GM21360 (cell line): ENCODE data around the gene HMBS.
"Not testable (repeated sequence)": the region's sequence is repeated elsewhere in the genome, so short reads cannot be mapped to it uniquely, and the experiment has no call there.

ENCODE experiments used
- ATAC-seq: cut with Tn5 transposase; IDR thresholded peaks from one replicate; pipeline ENCODE4 v1.9.1; 2021; ENCODE audit warnings: mild to moderate bottlenecking, moderate library complexity; ENCODE audit not compliant: unreplicated experiment

The HMBS gene

GRCh38 chr11:119084663-119085436 is at the start of gene HMBS:
TSS of gene HMBS (plus strand) at chr11:119084881. CDS start at chr11:119085034, 153 bp downstream.
- peak; percentile 78 for ATAC-seq

DNA sequence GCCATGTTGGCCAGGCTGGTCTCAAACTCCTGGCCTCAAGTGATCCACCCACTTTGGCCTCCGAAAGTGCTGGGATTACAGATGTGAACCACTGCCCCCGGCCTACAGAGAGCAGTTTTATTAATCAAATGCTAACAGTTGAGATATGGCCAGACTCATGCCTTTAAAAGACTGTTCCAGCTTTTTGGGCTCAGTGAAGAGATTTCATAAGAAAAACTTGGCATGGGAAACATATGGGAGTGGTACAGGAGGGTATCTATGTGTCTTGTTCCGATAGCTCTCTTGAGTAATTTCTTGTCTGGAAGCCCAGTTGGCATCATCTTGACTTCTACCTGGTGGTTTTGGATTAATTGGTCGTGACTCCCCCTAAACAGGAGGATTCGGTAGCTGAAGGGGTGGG is 45.8 kb upstream of the HMBS start:
- ATAC-seq, result no peak

DNA sequence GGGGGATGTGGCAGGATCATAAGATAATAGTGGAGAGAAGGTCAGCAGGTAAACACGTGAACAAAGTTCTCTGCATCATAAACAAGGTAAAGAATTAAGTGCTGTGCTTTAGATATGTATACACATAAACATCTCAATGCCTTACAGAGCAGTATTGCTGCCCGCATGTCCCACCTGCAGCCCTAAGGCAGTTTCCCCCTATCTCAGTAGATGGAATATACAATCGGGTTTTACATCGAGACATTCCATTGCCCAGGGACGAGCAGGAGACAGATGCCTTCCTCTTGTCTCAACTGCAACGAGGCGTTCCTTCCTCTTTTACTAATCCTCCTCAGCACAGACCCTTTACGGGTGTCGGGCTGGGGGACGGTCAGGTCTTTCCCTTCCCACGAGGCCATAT is 45.2 kb upstream of the HMBS start:
- not testable (repeated sequence) for ATAC-seq

- ATAC-seq, result no peak
These were observed 42.7 kb upstream of the HMBS start for GRCh38 chr11:119041821-119042514.

- ATAC-seq, result no peak
These were observed 41.8 kb upstream of the HMBS start for GRCh38 chr11:119042927-119043326.

- ATAC-seq, result no peak
These were observed 40.0 kb upstream of the HMBS start for GRCh38 chr11:119044708-119045107.

GRCh38 chr11:119046489-119046888 is 38.2 kb upstream of the HMBS start:
- no peak for ATAC-seq

DNA sequence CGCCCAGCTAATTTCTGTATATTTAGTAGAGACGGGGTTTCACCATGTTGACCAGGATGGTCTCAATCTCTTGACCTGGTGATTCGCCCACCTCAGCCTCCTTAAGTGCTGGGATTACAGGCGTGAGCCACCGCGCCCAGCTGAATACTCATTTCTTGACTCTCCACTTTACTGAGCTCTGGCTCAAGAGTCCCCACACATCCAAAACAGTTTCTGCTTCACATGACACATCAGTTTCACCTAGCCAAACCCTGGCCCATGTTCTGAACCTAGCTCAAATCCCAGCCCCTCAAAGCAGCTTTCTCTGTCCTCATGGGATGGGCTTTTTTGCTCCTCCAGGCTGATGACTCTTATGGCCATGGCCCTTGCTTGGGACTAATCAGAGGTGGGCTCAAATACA is 37.5 kb upstream of the HMBS start:
- ATAC-seq, result no peak

DNA sequence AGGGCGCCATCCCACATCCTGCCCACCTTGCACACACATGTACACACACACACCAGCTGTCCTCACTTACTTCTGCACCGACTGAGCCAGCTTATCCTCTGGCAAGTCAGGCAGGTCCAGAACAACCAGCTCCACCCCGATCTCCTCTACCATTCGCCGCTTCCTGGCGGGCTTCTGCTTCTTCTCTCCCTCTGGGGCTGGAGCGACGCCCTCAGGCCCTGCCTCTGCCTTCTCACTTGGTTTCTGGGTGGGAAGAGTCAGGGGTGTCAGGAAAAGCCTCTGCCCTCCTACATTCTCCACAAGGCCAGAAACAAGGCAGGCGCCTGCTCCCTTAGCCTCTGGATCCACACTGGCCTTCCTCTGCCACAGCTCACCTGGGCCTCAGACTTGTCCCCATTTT is 36.0 kb upstream of the HMBS start:
- ATAC-seq, result no peak

DNA sequence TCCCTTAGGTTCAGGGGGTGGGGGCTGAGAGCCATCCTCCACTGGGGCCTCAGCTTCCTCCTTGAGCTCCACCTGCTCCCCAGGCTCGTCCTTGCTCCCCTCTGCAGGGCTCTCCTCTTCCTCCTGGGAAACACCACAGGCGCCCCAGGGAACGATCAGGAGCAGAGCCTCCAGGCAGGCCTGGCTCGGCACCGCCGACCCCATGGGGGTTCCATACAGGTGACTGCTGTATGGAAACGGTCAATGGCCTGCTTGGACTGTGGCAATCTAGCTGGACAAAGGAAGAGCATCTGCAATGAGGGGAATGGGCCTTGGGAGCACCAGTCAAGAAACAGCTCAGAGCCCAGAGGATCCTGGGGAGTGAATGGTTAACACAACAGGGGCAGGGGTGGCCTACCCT is 35.6 kb upstream of the HMBS start:
- ATAC-seq, result no peak

GRCh38 chr11:119051440-119052162 is 33.1 kb upstream of the HMBS start:
- peak; percentile 47 for ATAC-seq

- ATAC-seq, result no peak
These were observed 32.4 kb upstream of the HMBS start for GRCh38 chr11:119052163-119052814.

GRCh38 chr11:119054418-119054817 is 30.3 kb upstream of the HMBS start:
- no peak for ATAC-seq

DNA sequence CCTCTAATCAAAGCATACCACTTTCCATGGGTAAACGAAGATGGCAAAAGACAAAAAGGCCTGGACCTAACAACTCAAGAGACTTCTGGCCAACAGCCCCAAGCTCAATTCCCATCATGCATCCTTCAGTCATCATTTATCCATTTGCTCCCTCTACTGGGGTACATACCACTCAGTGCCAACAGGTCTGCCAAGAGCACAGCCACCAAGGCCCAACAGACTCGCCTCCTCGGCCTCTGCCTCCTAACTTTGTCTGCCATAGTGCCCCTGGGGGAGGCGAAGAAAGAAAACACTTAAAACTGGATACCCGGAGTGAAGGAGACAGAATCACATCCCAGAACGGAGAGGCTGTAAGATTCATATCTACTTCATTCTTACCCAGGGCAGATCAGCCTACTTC is 28.8 kb upstream of the HMBS start:
- no peak for ATAC-seq

DNA sequence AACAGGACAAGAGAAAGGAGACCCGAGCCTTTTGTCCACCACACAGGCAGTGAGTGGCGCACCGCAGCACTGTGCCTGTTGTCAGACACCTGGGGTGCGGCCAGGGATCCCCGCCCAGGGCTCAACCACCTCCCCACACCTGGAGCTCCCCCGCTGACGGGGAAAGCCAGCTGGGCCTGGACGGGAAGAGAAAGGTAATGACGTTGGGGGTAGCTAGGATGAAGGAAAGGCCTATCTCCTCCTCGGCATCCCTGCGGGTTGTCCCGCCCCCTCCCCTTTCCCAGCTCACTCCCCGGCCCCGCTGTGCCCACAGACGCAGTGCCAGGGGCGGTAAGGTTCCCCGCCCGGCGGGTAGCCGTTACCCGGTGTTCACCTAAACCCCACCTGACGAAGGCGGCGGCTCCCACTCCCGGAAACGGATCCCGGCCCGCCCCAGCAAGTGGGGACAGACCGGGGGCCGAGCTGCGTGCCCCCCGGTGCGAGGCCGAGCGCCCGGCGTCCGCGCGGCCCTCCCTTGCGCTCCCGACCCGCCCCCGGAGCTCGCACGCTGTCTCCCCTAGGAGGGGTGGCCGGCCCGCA is 28.2 kb upstream of the HMBS start:
- ATAC-seq, result peak; percentile 6

DNA sequence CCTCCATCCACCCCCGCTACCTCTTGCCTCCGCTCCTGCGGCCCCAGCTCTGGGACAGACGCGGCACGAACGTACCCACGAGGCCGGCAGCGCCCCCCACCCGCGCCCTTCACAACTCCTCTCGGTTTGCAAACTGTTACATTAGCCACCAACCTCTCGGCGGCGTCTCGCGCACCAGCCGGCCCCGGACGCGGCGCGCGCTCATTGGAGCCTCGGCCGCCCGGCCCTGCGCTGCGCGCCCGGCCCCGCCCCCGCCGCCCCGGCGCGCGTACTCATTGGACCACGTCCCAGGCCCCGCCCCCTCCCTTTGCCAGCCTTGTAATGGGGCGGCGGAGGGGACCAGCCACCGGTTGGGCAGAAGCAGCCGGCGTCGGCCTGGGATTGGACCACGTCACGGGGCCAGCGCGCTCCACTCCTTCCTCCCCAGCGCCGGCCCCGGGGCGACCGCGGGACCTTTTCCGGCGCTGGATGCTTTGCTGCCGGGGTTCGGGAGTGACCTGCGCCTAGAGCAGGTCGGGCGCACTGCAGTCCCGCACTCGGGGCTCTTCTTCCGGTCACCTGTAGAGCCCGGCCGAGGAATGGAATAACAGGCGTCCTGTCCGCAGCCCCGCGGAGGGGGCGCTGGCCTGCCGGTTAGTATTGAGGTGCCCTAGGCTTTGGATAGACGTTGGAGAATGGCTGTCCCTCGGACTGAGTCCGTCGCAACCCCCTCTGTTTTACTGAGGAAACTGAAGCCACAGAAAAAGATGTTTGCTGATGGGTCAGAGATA is 27.5 kb upstream of the HMBS start, which contains the start of gene HYOU1:
Gene HYOU1, minus strand, starts transcription at position 206 of the 770 bp plus-strand sequence. CDS start 1,045 bp downstream, outside the sequence.
- ATAC-seq, result peak; percentile 87

DNA sequence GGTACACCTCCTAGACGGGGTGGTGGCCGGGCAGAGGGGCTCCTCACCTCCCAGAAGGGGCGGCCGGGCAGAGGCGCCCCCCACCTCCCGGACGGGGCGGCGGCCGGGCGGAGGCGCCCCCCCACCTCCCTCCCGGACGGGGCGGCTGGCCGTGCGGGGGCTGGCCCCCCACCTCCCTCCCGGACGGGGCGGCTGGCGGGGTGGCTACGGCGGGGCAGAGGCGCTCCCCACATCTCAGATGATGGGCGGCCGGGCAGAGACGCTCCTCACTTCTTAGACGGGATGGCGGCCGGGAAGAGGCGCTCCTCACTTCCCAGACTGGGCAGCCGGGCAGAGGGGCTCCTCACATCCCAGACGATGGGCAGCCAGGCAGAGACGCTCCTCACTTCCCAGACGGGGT is 25.6 kb upstream of the HMBS start:
- not testable (repeated sequence) for ATAC-seq

DNA sequence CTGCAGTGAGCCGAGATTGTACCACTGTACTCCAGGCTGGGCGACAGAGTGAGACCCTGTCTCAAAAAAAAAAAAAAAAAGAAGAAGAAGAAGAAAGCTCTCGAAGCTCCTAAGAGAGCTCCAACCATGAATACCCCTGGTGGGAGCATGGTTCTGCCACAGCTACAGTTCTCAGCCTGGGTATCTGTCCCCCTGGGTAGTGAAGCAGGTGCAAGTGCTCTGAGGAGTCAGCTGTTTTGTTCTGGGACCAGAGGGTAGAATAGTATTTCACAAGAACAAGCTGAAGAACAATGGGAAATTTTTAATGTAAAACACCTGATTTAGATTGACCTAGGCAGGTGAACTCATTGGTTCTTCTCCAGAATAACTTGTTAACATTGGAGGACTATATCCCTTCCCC is 23.4 kb upstream of the HMBS start:
- ATAC-seq, result no peak

- ATAC-seq, result no peak
These were observed 21.9 kb upstream of the HMBS start for GRCh38 chr11:119062779-119063178.

- no peak for ATAC-seq
These were observed 19.3 kb upstream of the HMBS start for GRCh38 chr11:119065369-119065768.
